ENCODE data around the gene ME3. TPM values are rescaled to one million over a fixed set of nuclear protein-coding genes. Genes with fewer than 3 reads are reported as not detected.
A peak's percentile ranks its signal among the peaks of the same experiment; 100 is the strongest.

The ME3 gene
- total RNA-seq, 1 donor, result 19.9 TPM

DNA sequence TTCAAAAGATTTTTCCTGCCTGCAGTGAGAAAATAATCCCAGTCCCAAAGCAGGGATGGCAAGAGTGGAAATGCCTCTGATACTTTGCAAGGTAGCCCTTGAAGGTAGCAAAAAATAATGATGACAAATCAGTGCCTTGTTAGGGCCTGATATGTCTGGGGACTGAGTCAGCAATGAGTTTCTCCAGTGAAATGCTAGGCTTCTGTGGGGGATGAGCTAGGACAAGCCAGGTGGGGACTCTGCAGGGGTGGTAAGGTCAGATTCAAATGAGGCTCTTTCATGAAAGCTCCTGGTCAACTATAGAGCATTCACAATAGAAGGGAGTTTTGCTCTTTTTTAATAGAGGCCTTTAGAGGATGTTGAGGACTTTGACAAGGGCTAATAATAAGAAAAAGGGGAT lies 77.7 kb downstream of the ME3 start:
- no peak overlapping the region for H3K4me3 ChIP-seq (ENCODE audit: low read depth, low read length)
- DNase-seq (ENCODE audit: low read depth), result no peak
- TF ChIP-seq, protein P1, sequence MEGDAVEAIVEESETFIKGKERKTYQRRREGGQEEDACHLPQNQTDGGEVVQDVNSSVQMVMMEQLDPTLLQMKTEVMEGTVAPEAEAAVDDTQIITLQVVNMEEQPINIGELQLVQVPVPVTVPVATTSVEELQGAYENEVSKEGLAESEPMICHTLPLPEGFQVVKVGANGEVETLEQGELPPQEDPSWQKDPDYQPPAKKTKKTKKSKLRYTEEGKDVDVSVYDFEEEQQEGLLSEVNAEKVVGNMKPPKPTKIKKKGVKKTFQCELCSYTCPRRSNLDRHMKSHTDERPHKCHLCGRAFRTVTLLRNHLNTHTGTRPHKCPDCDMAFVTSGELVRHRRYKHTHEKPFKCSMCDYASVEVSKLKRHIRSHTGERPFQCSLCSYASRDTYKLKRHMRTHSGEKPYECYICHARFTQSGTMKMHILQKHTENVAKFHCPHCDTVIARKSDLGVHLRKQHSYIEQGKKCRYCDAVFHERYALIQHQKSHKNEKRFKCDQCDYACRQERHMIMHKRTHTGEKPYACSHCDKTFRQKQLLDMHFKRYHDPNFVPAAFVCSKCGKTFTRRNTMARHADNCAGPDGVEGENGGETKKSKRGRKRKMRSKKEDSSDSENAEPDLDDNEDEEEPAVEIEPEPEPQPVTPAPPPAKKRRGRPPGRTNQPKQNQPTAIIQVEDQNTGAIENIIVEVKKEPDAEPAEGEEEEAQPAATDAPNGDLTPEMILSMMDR (IDR thresholded peaks at IDR 0.05; ENCODE audit: insufficient read depth, low read depth, low read length), result no peak

DNA sequence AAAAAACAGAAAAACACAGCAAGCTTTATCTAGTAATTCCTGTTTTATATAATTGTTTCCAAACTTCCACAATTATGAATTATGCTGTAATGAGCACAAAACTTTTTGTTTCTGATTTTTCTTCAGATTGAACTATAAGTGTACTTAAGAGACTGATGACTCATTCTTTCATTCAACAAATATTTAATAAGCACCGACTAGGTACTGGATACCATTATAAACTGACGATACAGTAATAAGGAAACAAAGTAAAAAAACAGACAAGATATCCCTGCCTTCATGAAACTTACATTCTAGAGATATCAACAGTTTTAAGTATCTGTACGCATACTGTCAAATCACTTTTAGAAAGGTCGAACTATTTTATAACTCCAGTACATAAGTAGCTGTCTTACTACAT lies 78.6 kb downstream of the ME3 start:
- no peak overlapping the region for H3K4me3 ChIP-seq (ENCODE audit: low read depth, low read length)
- TF ChIP-seq, protein P1 (IDR thresholded peaks at IDR 0.05; ENCODE audit: insufficient read depth, low read depth, low read length), result no peak
- DNase-seq (ENCODE audit: low read depth), result no peak

DNA sequence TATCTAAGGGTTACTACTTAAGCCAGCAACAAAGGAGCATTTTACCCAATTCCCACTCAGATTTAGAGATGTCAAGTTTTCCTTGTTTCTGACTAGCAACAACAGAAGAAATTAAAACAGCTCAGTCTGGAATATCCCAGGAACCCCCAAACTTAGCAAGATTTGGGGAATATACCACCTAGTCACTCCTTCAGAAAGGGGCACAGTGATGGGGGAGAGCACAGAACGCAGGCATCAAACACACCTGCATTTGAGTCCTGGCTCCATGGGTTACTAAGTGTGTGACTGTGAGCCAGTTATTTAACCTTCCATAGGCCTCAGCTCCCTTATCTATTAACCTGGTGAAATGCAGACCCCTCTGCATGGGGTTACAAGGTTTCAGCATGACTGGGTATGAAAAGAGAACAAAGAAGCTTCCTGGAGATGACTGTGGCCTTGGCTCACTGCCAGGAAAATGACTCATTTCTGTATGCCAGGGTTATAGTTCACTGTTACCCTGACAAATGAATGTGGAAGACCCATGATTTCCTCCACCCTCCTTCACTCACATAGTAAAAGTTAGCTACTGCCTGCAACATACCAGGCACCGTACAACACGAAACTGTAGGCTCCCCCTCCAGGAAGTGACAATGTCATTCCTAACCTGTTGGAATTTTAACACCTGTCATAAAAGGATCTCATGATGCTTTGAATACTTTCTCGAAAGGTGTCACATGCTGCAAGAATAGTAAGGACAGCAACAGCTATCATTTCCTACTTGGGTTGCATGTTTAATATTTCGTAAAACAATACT lies 79.6 kb downstream of the ME3 start:
- DNase-seq (ENCODE audit: low read depth), result peak; percentile 69
- TF ChIP-seq, protein P1 (IDR thresholded peaks at IDR 0.05; ENCODE audit: insufficient read depth, low read depth, low read length), result no peak
- no peak overlapping the region for H3K4me3 ChIP-seq (ENCODE audit: low read depth, low read length)

DNA sequence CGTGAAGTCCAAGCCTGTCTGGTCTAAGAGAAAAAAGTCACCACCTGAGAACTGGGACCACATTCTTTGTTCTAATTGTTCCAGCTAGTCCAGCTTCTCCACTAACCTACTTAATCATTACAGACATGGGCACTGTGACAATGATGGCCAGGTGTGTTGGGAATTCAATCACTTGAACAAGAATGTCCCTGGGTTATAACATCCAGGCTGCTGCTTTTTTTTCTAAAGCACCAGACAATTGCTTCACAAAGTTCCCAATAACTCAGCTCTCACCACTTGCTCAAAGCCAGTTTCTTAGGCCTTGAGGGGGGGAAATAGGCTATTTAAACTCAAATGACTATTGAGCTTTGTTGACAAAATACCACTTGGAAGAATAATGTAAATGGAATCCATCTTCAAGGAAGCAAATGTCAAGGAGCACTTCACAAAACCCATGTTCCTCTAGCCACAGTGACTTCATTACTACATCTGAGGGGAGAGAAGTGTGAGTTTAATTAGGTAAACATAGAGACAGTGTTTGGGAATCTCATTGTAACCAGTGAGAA lies 80.3 kb downstream of the ME3 start:
- TF ChIP-seq, protein P1 (IDR thresholded peaks at IDR 0.05; ENCODE audit: insufficient read depth, low read depth, low read length), result no peak
- no peak overlapping the region for H3K4me3 ChIP-seq (ENCODE audit: low read depth, low read length)
- DNase-seq (ENCODE audit: low read depth), result peak; percentile 77

DNA sequence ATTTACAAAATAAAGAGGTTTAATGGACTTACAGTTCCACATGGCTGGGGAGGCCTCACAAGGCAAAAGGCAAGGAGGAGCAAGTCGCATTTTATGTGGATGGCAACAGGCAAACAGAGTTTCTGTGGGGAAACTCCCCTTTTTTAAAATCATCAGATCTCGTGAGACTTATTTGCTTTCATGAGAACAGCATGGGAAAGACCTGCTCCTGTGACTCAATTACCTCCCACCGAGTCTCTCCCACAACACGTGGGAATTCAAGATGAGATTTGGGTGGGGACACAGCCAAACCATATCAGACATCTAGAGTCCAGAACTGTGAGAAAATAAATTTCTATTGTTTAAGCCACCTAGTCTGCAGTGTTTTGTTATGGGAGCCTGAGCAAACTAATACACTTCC lies 80.8 kb downstream of the ME3 start:
- TF ChIP-seq, protein P1 (IDR thresholded peaks at IDR 0.05; ENCODE audit: insufficient read depth, low read depth, low read length), result no peak
- no peak overlapping the region for H3K4me3 ChIP-seq (ENCODE audit: low read depth, low read length)
- DNase-seq (ENCODE audit: low read depth), result no peak

DNA sequence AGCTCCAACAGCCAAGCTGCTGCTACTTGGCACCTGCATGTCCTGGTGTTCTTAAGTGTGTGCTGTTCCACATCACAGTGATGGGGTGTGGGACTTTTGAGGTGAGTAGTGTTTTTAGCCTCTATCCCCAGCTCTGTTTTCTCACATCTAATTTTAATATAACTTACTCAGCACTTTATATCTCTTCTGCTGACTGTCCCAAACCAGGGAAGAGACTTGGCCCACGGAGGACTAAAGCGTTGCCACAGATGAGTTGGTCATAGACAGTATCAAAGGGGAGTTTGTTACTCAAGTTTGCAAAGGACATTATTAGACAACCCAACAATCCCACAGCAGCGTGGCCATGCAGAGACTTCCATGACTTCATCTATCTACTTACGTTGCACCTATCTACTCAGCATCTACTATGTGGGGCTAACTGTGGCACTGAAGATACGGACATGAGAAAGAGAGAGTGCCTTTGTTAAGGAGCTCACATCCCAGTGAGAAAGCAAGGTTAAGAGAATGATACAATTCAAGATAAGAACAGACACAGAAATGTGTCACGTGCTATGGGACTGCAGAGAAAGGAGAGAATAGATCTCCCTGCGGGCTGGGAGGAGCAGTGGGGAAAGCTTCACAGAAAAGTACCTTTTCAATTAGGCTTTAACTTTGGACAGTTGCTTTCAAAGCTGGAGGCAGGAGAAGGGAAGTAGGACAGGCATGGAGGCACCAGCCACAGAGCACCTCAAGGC lies 82.4 kb downstream of the ME3 start:
- H3K4me3 ChIP-seq (ENCODE audit: low read depth, low read length), result no peak overlapping the region
- no peak for DNase-seq (ENCODE audit: low read depth)
- TF ChIP-seq, protein P1 (IDR thresholded peaks at IDR 0.05; ENCODE audit: insufficient read depth, low read depth, low read length), result no peak
